ENCODE results near the gene CALHM1. TPM values are rescaled to one million over a fixed set of nuclear protein-coding genes. Genes with fewer than 3 reads are reported as not detected.

Gene CALHM1
- total and polyA plus RNA-seq, 2 of the 13 experiments (the other 11 are each of a cell fraction or from before 2014, with no cell fraction given): 0.04 TPM; not detected in 1

DNA sequence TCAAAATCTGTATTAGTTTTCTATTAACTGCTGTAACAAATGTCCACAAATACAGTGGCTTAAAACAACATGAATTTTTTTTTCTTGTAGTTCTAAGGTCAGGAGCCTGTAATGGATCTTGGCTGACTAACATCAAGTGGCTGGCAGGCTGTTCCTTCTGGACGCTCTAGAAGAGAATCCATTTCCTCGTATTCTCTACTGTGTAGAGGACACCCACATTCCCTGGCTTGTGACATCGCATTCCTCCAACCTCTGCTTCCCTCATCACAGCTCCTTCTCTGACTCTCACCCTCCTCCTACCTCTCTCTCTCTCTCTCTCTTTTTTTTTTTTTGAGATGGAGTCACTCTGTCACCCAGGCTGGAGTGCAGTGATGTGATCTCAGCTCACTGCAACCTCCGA, 4.8 kb upstream of the CALHM1 start (continued):
- TF ChIP-seq ZNF136 (CRISPR knock-in tag; IDR thresholded peaks at IDR 0.05; ENCODE audit: low read depth) (no peak), ZNF205 (CRISPR knock-in tag; IDR thresholded peaks at IDR 0.05) (no peak)

GRCh38 chr10:103459615-103460014, 915 bp upstream of the CALHM1 start:
- H3K9ac ChIP-seq (ENCODE audit: insufficient read depth, low read depth, low read length): no peak overlapping the region
- H3K4me1 ChIP-seq (ENCODE audit: insufficient read depth, low read length): peaks cover 13% of the 10 kb centered on the region
- H3K36me3 ChIP-seq (replicated peaks in 1 of 2; ENCODE audit: control insufficient read depth in 1 of 2, insufficient read depth in 2 of 2, low read length in 2 of 2): no peaks in the 10 kb centered on the region
- WGBS (ENCODE audit: low lambda C conversion rate): 0% methylated on average over 1 of the region's 4 CpGs
- H3K27ac ChIP-seq (ENCODE audit: extremely low read length, insufficient read depth, low read length): no peak overlapping the region
- no peaks in the 10 kb centered on the region for H3K79me2 ChIP-seq (ENCODE audit: insufficient read depth, low read length)
- no TSS peak for BruUV-seq (replicated peaks)
- no peak overlapping the region for H3K4me2 ChIP-seq (ENCODE audit: low read depth, low read length)
- TF ChIP-seq GPN1 (CRISPR knock-in tag; IDR thresholded peaks at IDR 0.05; ENCODE audit: borderline replicate concordance) (no peak), ZBTB8A (CRISPR knock-in tag; IDR thresholded peaks at IDR 0.05; ENCODE audit: borderline replicate concordance, low read depth) (no peak), NFE2L1 (CRISPR knock-in tag; IDR thresholded peaks at IDR 0.05; ENCODE audit: borderline replicate concordance) (no peak), MIER2 (CRISPR knock-in tag; IDR thresholded peaks at IDR 0.05) (no peak), PATZ1 (CRISPR knock-in tag; IDR thresholded peaks at IDR 0.05) (no peak), ZNF724P (CRISPR knock-in tag; IDR thresholded peaks at IDR 0.05; ENCODE audit: borderline replicate concordance) (no peak), PRPF4 (IDR thresholded peaks at IDR 0.05; ENCODE audit: low read depth, low read length, poor library complexity, severe bottlenecking) (no peak)
- no peaks in the 10 kb centered on the region for H4K20me1 ChIP-seq (ENCODE audit: insufficient read depth, low read length)
- H3K27me3 ChIP-seq (ENCODE audit: control insufficient read depth in 1 of 2, insufficient read depth in 2 of 2, low read length in 2 of 2): peaks cover 1 to 18% of the 10 kb centered on the region in 2 experiments; a peak in 4 of 5 replicates
- in situ Hi-C loops (cut with HindIII; ENCODE audit: extremely low pct_ligation_motif_present, low pct_unique_long_range_greater_than_20kb) (no loop called here), intact Hi-C loops (cut with micrococcal nuclease; ENCODE audit: unreplicated experiment) (no loop called here)
- ATAC-seq: no peak
- ChIA-PET CTCF (ENCODE audit: low intra/inter-chr PET ratio, low total read pairs) (no interaction called here), POLR2A (no interaction called here)
- FAIRE-seq: no peak
- no peak overlapping the region for H3K4me3 ChIP-seq (replicated peaks in 1 of 3; ENCODE audit: insufficient read depth in 1 of 3, low read depth in 2 of 3, low read length in 3 of 3)
- DNase-seq (ENCODE audit: low spot score): no peak
- no peaks in the 10 kb centered on the region for H3K9me3 ChIP-seq (ENCODE audit: low read length)
- no peak overlapping the region for H2AFZ ChIP-seq (ENCODE audit: low read length)

Measured in HepG2 (cell line).